ENCODE results near the gene NSD1.
"Not testable (repeated sequence)": the region's sequence is repeated elsewhere in the genome, so short reads cannot be mapped to it uniquely, and the experiment has no call there.

The NSD1 gene

GRCh38 chr5:177233802-177234201 lies 100.2 kb downstream of the NSD1 start:
- H3K4me3 Mint-ChIP-seq, result no peak overlapping the region
- DNase-seq, result no peak
- H3K27ac Mint-ChIP-seq, result peak overlapping the region; percentile 11
- H3K27me3 Mint-ChIP-seq, result no peaks in the 10 kb centered on the region
- H3K9me3 Mint-ChIP-seq, result no peaks in the 10 kb centered on the region
- peaks cover 29% of the 10 kb centered on the region for H3K4me1 Mint-ChIP-seq (ENCODE audit: low read depth)
- peaks cover 75% of the 10 kb centered on the region for H3K36me3 Mint-ChIP-seq (ENCODE audit: low read depth)

GRCh38 chr5:177234841-177235240 lies 101.3 kb downstream of the NSD1 start:
- Mint-ChIP-seq H3K27ac (no peak overlapping the region), H3K9me3 (no peaks in the 10 kb centered on the region), H3K27me3 (no peaks in the 10 kb centered on the region), H3K36me3 (ENCODE audit: low read depth) (peaks cover 76% of the 10 kb centered on the region), H3K4me1 (ENCODE audit: low read depth) (peaks cover 24% of the 10 kb centered on the region), H3K4me3 (no peak overlapping the region)
- DNase-seq, result no peak

- Mint-ChIP-seq H3K36me3 (ENCODE audit: low read depth) (peaks cover 90% of the 10 kb centered on the region), H3K27ac (peak overlapping the region; percentile 40), H3K4me1 (ENCODE audit: low read depth) (peaks cover 4% of the 10 kb centered on the region), H3K4me3 (no peak overlapping the region), H3K27me3 (no peaks in the 10 kb centered on the region), H3K9me3 (no peaks in the 10 kb centered on the region)
- DNase-seq, result no peak
Measured at GRCh38 chr5:177241768-177242167, 108.2 kb downstream of the NSD1 start.

GRCh38 chr5:177242304-177242703 lies 108.7 kb downstream of the NSD1 start:
- Mint-ChIP-seq H3K4me1 (ENCODE audit: low read depth) (peaks cover 4% of the 10 kb centered on the region), H3K36me3 (ENCODE audit: low read depth) (peaks cover 91% of the 10 kb centered on the region), H3K9me3 (no peaks in the 10 kb centered on the region), H3K4me3 (no peak overlapping the region), H3K27ac (no peak overlapping the region), H3K27me3 (no peaks in the 10 kb centered on the region)
- no peak for DNase-seq

- Mint-ChIP-seq H3K4me3 (no peak overlapping the region), H3K27ac (peak overlapping the region; percentile 24), H3K27me3 (no peaks in the 10 kb centered on the region), H3K4me1 (ENCODE audit: low read depth) (no peaks in the 10 kb centered on the region), H3K36me3 (ENCODE audit: low read depth) (peaks cover 89% of the 10 kb centered on the region), H3K9me3 (no peaks in the 10 kb centered on the region)
- DNase-seq, result no peak
Measured at GRCh38 chr5:177249761-177250537, 116.4 kb downstream of the NSD1 start.

GRCh38 chr5:177253252-177253651 lies 119.7 kb downstream of the NSD1 start:
- Mint-ChIP-seq H3K4me3 (no peak overlapping the region), H3K27me3 (no peaks in the 10 kb centered on the region), H3K36me3 (ENCODE audit: low read depth) (peaks cover 92% of the 10 kb centered on the region), H3K4me1 (ENCODE audit: low read depth) (no peaks in the 10 kb centered on the region), H3K9me3 (no peaks in the 10 kb centered on the region), H3K27ac (peak overlapping the region; percentile 67)
- no peak for DNase-seq

GRCh38 chr5:177256296-177256695 lies 122.7 kb downstream of the NSD1 start:
- H3K27ac Mint-ChIP-seq, result no peak overlapping the region
- H3K36me3 Mint-ChIP-seq (ENCODE audit: low read depth), result peaks cover 98% of the 10 kb centered on the region
- H3K9me3 Mint-ChIP-seq, result no peaks in the 10 kb centered on the region

GRCh38 chr5:177258711-177259110 lies 125.1 kb downstream of the NSD1 start:
- Mint-ChIP-seq H3K27ac (peak overlapping the region; percentile 13), H3K36me3 (ENCODE audit: low read depth) (peaks cover 98% of the 10 kb centered on the region)
- not testable (repeated sequence) for H3K27me3 Mint-ChIP-seq; H3K4me1 Mint-ChIP-seq (ENCODE audit: low read depth); H3K4me3 Mint-ChIP-seq; DNase-seq; H3K9me3 Mint-ChIP-seq

More at GRCh38 chr5:177256296-177256695, 122.7 kb downstream of the NSD1 start:
- DNase-seq, result no peak
- Mint-ChIP-seq H3K4me1 (ENCODE audit: low read depth) (no peaks in the 10 kb centered on the region), H3K4me3 (no peak overlapping the region), H3K27me3 (no peaks in the 10 kb centered on the region)

- Mint-ChIP-seq H3K27me3 (no peaks in the 10 kb centered on the region), H3K27ac (no peak overlapping the region), H3K36me3 (ENCODE audit: low read depth) (peaks cover 97% of the 10 kb centered on the region), H3K9me3 (no peaks in the 10 kb centered on the region), H3K4me3 (no peak overlapping the region), H3K4me1 (ENCODE audit: low read depth) (peaks cover 8% of the 10 kb centered on the region)
- DNase-seq, result no peak
Measured at GRCh38 chr5:177260961-177261360, 127.4 kb downstream of the NSD1 start.

- no peaks in the 10 kb centered on the region for H3K27me3 Mint-ChIP-seq
- DNase-seq, result no peak
- H3K9me3 Mint-ChIP-seq, result no peaks in the 10 kb centered on the region
- peaks cover 97% of the 10 kb centered on the region for H3K36me3 Mint-ChIP-seq (ENCODE audit: low read depth)
- peaks cover 8% of the 10 kb centered on the region for H3K4me1 Mint-ChIP-seq (ENCODE audit: low read depth)
- no peak overlapping the region for H3K4me3 Mint-ChIP-seq
- no peak overlapping the region for H3K27ac Mint-ChIP-seq
Measured at GRCh38 chr5:177261510-177261909, 127.9 kb downstream of the NSD1 start.

- H3K36me3 Mint-ChIP-seq (ENCODE audit: low read depth), result peaks cover 91% of the 10 kb centered on the region
- peaks cover 8% of the 10 kb centered on the region for H3K4me1 Mint-ChIP-seq (ENCODE audit: low read depth)
Measured at GRCh38 chr5:177264178-177264577, 130.6 kb downstream of the NSD1 start.

GRCh38 chr5:177265395-177265794 lies 131.8 kb downstream of the NSD1 start:
- no peak for DNase-seq
- no peak overlapping the region for H3K4me3 Mint-ChIP-seq
- H3K27ac Mint-ChIP-seq, result no peak overlapping the region
- H3K27me3 Mint-ChIP-seq, result no peaks in the 10 kb centered on the region
- peaks cover 8% of the 10 kb centered on the region for H3K4me1 Mint-ChIP-seq (ENCODE audit: low read depth)
- no peaks in the 10 kb centered on the region for H3K9me3 Mint-ChIP-seq
- H3K36me3 Mint-ChIP-seq (ENCODE audit: low read depth), result peaks cover 91% of the 10 kb centered on the region

More at GRCh38 chr5:177264178-177264577, 130.6 kb downstream of the NSD1 start:
- H3K9me3 Mint-ChIP-seq, result no peaks in the 10 kb centered on the region
- no peak overlapping the region for H3K4me3 Mint-ChIP-seq
- DNase-seq, result no peak
- H3K27me3 Mint-ChIP-seq, result no peaks in the 10 kb centered on the region
- peak overlapping the region; percentile 40 for H3K27ac Mint-ChIP-seq

- no peak overlapping the region for H3K4me3 Mint-ChIP-seq
- H3K36me3 Mint-ChIP-seq (ENCODE audit: low read depth), result peaks cover 89% of the 10 kb centered on the region
- H3K4me1 Mint-ChIP-seq (ENCODE audit: low read depth), result peaks cover 2% of the 10 kb centered on the region
- no peaks in the 10 kb centered on the region for H3K9me3 Mint-ChIP-seq
- no peak for DNase-seq
- H3K27me3 Mint-ChIP-seq, result no peaks in the 10 kb centered on the region
- H3K27ac Mint-ChIP-seq, result no peak overlapping the region
Measured at GRCh38 chr5:177269232-177269895, 135.8 kb downstream of the NSD1 start.

GRCh38 chr5:177269976-177270375 lies 136.4 kb downstream of the NSD1 start:
- Mint-ChIP-seq H3K27ac (no peak overlapping the region), H3K4me3 (no peak overlapping the region), H3K27me3 (no peaks in the 10 kb centered on the region), H3K36me3 (ENCODE audit: low read depth) (peaks cover 88% of the 10 kb centered on the region), H3K9me3 (no peaks in the 10 kb centered on the region), H3K4me1 (ENCODE audit: low read depth) (no peaks in the 10 kb centered on the region)
- DNase-seq, result no peak

- no peak overlapping the region for H3K4me3 Mint-ChIP-seq
- no peaks in the 10 kb centered on the region for H3K27me3 Mint-ChIP-seq
- H3K36me3 Mint-ChIP-seq (ENCODE audit: low read depth), result peaks cover 86% of the 10 kb centered on the region
- no peaks in the 10 kb centered on the region for H3K4me1 Mint-ChIP-seq (ENCODE audit: low read depth)
- no peak for DNase-seq
- H3K9me3 Mint-ChIP-seq, result no peaks in the 10 kb centered on the region
- no peak overlapping the region for H3K27ac Mint-ChIP-seq
Measured at GRCh38 chr5:177270653-177271052, 137.1 kb downstream of the NSD1 start.
